Measurements from ENCODE around the gene TNFRSF14. TPM values are rescaled to one million over a fixed set of nuclear protein-coding genes. Genes with fewer than 3 reads are reported as not detected.

Gene TNFRSF14
- total RNA-seq, 1 donor from 2014 or later: 0.36 TPM

DNA sequence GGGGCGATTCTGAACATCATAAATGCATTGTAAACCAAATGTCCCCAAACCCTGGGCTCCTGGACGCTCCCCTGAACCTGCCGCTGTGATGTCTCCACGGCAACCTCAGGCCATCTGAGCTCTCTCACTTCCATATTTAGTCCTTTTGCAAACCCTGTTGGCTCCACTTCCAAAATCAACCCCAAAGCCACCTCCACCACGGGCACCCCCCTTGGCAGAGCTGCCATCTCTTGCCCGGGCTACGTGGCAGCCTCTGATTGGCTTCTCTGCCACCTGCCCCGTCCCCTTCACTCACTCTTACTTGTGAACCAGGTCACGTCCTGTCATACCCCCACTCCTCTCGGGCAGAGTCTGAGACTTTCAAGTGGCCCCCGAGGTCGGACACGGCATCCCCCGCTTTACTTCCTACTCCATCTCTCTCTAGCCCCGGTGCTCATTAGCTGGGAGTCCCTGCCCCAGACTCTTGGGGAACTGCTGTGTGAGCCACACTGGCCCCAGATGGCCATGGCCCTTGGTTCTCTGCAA is 46.2 kb downstream of the TNFRSF14 start:
- Histone ChIP-seq H3K4me3 (ENCODE audit: insufficient read depth, low read depth, low read length) (no peak overlapping the region), H3K27ac (ENCODE audit: low read depth, low read length) (no peak overlapping the region), H3K36me3 (ENCODE audit: insufficient read depth, low read length) (no peaks in the 10 kb centered on the region), H3K4me2 (ENCODE audit: low read length) (no peak overlapping the region), H4K20me1 (ENCODE audit: insufficient read depth, low read length) (no peaks in the 10 kb centered on the region), H3K27me3 (ENCODE audit: insufficient read depth, low read length) (no peaks in the 10 kb centered on the region), H3K4me1 (ENCODE audit: insufficient read depth, low read length) (no peaks in the 10 kb centered on the region), H3K79me2 (ENCODE audit: insufficient read depth, low read length) (no peaks in the 10 kb centered on the region), H2AFZ (ENCODE audit: low read depth, low read length) (no peak overlapping the region), H3K9me3 (ENCODE audit: insufficient read depth, low read depth, low read length) (no peaks in the 10 kb centered on the region), H3K9ac (ENCODE audit: low read length) (no peak overlapping the region)
- peaks cover 5% of the 10 kb centered on the region for H3K9me3 Mint-ChIP-seq (ENCODE audit: unreplicated experiment)
- FAIRE-seq (no peak), DNase-seq (ENCODE audit: low read depth) (no peak)
- TF ChIP-seq, protein P1, sequence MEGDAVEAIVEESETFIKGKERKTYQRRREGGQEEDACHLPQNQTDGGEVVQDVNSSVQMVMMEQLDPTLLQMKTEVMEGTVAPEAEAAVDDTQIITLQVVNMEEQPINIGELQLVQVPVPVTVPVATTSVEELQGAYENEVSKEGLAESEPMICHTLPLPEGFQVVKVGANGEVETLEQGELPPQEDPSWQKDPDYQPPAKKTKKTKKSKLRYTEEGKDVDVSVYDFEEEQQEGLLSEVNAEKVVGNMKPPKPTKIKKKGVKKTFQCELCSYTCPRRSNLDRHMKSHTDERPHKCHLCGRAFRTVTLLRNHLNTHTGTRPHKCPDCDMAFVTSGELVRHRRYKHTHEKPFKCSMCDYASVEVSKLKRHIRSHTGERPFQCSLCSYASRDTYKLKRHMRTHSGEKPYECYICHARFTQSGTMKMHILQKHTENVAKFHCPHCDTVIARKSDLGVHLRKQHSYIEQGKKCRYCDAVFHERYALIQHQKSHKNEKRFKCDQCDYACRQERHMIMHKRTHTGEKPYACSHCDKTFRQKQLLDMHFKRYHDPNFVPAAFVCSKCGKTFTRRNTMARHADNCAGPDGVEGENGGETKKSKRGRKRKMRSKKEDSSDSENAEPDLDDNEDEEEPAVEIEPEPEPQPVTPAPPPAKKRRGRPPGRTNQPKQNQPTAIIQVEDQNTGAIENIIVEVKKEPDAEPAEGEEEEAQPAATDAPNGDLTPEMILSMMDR (IDR thresholded peaks at IDR 0.05; ENCODE audit: insufficient read depth, low read depth, low read length): no peak
- no peak for TF ChIP-seq EZH2 (IDR thresholded peaks at IDR 0.05; ENCODE audit: insufficient read depth, low read length)
- H3K4me3 Mint-ChIP-seq (ENCODE audit: unreplicated experiment): no peak overlapping the region
- peaks cover 18% of the 10 kb centered on the region for H3K27me3 Mint-ChIP-seq (ENCODE audit: low read depth, unreplicated experiment)
- H3K4me1 Mint-ChIP-seq (ENCODE audit: low read depth, unreplicated experiment): no peaks in the 10 kb centered on the region
- no peak overlapping the region for H3K27ac Mint-ChIP-seq (ENCODE audit: unreplicated experiment)
- peaks cover 2% of the 10 kb centered on the region for H3K36me3 Mint-ChIP-seq (ENCODE audit: low read depth, unreplicated experiment)

DNA sequence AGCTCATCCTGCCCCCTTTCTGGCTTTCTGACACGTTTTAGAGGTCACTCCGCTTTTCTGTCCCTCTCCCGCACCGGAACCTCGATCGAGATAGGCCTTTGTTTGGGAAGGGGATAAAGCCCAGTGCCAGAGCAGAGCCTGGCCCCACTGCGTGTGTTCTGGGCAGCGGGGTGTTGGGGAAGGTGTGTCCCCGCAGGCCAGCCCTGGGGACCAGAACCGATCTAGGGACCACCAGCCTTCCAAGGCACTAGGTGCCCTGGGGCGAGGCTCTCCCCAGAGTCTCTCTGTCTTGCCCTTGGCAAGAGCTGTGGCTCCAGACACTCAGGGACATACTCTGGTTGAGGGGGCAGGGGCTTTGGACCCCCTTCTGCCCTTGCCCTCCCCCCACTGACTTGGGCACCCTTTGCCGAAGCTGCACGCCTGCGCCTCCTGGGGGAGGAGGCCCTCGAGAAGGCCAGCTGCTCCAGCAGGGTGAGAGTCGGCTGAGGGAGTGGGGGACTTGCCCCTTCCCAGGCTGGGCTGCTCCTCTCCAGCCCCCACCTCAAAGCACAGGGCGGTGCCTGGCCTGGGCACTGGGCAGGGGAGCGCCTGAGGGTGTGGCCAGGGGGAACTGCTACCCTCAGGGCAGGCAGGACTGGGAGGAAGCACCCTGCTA is 46.8 kb downstream of the TNFRSF14 start:
- no peaks in the 10 kb centered on the region for H3K27me3 ChIP-seq (ENCODE audit: insufficient read depth, low read length)
- H3K4me1 Mint-ChIP-seq (ENCODE audit: low read depth, unreplicated experiment): no peaks in the 10 kb centered on the region
- no peaks in the 10 kb centered on the region for H4K20me1 ChIP-seq (ENCODE audit: insufficient read depth, low read length)
- no peak overlapping the region for H3K9ac ChIP-seq (ENCODE audit: low read length)
- H3K4me3 ChIP-seq (ENCODE audit: insufficient read depth, low read depth, low read length): no peak overlapping the region
- H3K9me3 Mint-ChIP-seq (ENCODE audit: unreplicated experiment): peaks cover 5% of the 10 kb centered on the region
- FAIRE-seq (no peak), DNase-seq (ENCODE audit: low read depth) (no peak)
- H3K27ac ChIP-seq (ENCODE audit: low read depth, low read length): no peak overlapping the region
- no peaks in the 10 kb centered on the region for H3K9me3 ChIP-seq (ENCODE audit: insufficient read depth, low read depth, low read length)
- no peak for TF ChIP-seq EZH2 (IDR thresholded peaks at IDR 0.05; ENCODE audit: insufficient read depth, low read length)
- TF ChIP-seq, protein P1 (IDR thresholded peaks at IDR 0.05; ENCODE audit: insufficient read depth, low read depth, low read length): no peak
- peaks cover 2% of the 10 kb centered on the region for H3K36me3 Mint-ChIP-seq (ENCODE audit: low read depth, unreplicated experiment)
- no peak overlapping the region for H2AFZ ChIP-seq (ENCODE audit: low read depth, low read length)
- no peak overlapping the region for H3K4me2 ChIP-seq (ENCODE audit: low read length)
- H3K4me3 Mint-ChIP-seq (ENCODE audit: unreplicated experiment): no peak overlapping the region
- H3K36me3 ChIP-seq (ENCODE audit: insufficient read depth, low read length): no peaks in the 10 kb centered on the region
- H3K79me2 ChIP-seq (ENCODE audit: insufficient read depth, low read length): no peaks in the 10 kb centered on the region
- H3K27ac Mint-ChIP-seq (ENCODE audit: unreplicated experiment): no peak overlapping the region
- peaks cover 18% of the 10 kb centered on the region for H3K27me3 Mint-ChIP-seq (ENCODE audit: low read depth, unreplicated experiment)
- H3K4me1 ChIP-seq (ENCODE audit: insufficient read depth, low read length): no peaks in the 10 kb centered on the region

DNA sequence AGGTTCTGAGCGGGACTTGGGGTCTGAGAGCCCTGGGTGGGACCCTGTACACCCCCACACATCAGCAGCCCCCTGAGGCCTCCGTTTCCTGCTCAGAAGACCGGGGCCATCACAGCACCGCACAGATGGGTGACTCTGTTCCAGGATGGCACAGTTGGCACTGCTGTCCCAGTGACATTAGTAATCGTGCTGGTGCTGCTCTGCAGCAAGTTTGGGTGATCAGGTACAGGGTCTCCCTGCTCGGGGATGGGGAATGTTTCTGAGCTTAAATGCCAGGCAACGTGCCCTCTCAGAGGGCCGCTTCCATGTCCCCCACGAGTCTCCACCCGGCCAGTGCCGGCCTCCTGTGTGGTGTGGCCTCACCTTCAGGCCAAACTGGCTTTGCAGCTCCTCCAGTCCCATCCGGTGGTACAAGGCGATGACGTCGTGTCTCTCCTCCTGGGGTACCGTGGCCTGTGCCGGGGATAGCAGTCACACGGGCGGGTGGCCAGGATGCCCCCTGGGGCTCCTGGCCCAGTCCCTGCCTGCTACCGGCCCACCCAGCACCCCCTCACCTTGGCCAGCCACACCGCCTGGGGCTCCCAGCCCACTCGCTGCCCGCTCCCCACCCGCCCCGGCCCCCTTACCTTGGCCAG is 47.5 kb downstream of the TNFRSF14 start:
- H3K4me3 ChIP-seq (ENCODE audit: insufficient read depth, low read depth, low read length): no peak overlapping the region
- no peaks in the 10 kb centered on the region for H3K36me3 ChIP-seq (ENCODE audit: insufficient read depth, low read length)
- Mint-ChIP-seq H3K9me3 (ENCODE audit: unreplicated experiment) (peaks cover 3% of the 10 kb centered on the region), H3K27me3 (ENCODE audit: low read depth, unreplicated experiment) (peaks cover 18% of the 10 kb centered on the region), H3K4me3 (ENCODE audit: unreplicated experiment) (no peak overlapping the region), H3K36me3 (ENCODE audit: low read depth, unreplicated experiment) (peaks cover under 1% of the 10 kb centered on the region), H3K4me1 (ENCODE audit: low read depth, unreplicated experiment) (no peaks in the 10 kb centered on the region), H3K27ac (ENCODE audit: unreplicated experiment) (no peak overlapping the region)
- DNase-seq (ENCODE audit: low read depth) (no peak), FAIRE-seq (no peak)
- H4K20me1 ChIP-seq (ENCODE audit: insufficient read depth, low read length): no peaks in the 10 kb centered on the region
- TF ChIP-seq, protein P1 (IDR thresholded peaks at IDR 0.05; ENCODE audit: insufficient read depth, low read depth, low read length): no peak
- H3K9me3 ChIP-seq (ENCODE audit: insufficient read depth, low read depth, low read length): no peaks in the 10 kb centered on the region
- H3K27ac ChIP-seq (ENCODE audit: low read depth, low read length): no peak overlapping the region
- no peak overlapping the region for H2AFZ ChIP-seq (ENCODE audit: low read depth, low read length)
- H3K27me3 ChIP-seq (ENCODE audit: insufficient read depth, low read length): no peaks in the 10 kb centered on the region
- H3K79me2 ChIP-seq (ENCODE audit: insufficient read depth, low read length): no peaks in the 10 kb centered on the region
- no peak overlapping the region for H3K4me2 ChIP-seq (ENCODE audit: low read length)
- no peaks in the 10 kb centered on the region for H3K4me1 ChIP-seq (ENCODE audit: insufficient read depth, low read length)
- no peak overlapping the region for H3K9ac ChIP-seq (ENCODE audit: low read length)
